KG1 (cell line): ENCODE data around the gene C11orf98.
A peak's percentile ranks its signal among the peaks of the same experiment; 100 is the strongest.
"Not testable (repeated sequence)": the region's sequence is repeated elsewhere in the genome, so short reads cannot be mapped to it uniquely, and the experiment has no call there.

Experiments
- DNase-seq: peaks from one replicate; lab custom pipeline; 2025; lab: John Stamatoyannopoulos, UW

The C11orf98 gene

GRCh38 chr11:62650283-62650682 is 14.7 kb downstream of the C11orf98 start:
- DNase-seq: not testable (repeated sequence)

- no peak for DNase-seq
These were observed 15.5 kb downstream of the C11orf98 start for GRCh38 chr11:62649486-62649885.

- no peak for DNase-seq
These were observed 16.0 kb downstream of the C11orf98 start for GRCh38 chr11:62648967-62649364.

- DNase-seq: no peak
These were observed 16.6 kb downstream of the C11orf98 start for GRCh38 chr11:62648185-62648966.

- no peak for DNase-seq
These were observed 17.4 kb downstream of the C11orf98 start for GRCh38 chr11:62647609-62648005.

- no peak for DNase-seq
These were observed 18.0 kb downstream of the C11orf98 start for GRCh38 chr11:62646825-62647608.

GRCh38 chr11:62645946-62646824 is 18.8 kb downstream of the C11orf98 start, which contains the start of gene GANAB:
Gene GANAB (minus strand): TSS chr11:62646613. CDS start chr11:62646599, 14 bp downstream.
- peak; percentile 100 for DNase-seq

- no peak for DNase-seq
These were observed 19.4 kb downstream of the C11orf98 start for GRCh38 chr11:62645671-62645945.

- DNase-seq: no peak
These were observed 20.8 kb downstream of the C11orf98 start for GRCh38 chr11:62644220-62644619.

GRCh38 chr11:62632492-62632891 is 32.5 kb downstream of the C11orf98 start:
- no peak for DNase-seq

- no peak for DNase-seq
These were observed 37.3 kb downstream of the C11orf98 start for GRCh38 chr11:62627713-62628112.

GRCh38 chr11:62622476-62623089 is 42.4 kb downstream of the C11orf98 start:
- DNase-seq: no peak

GRCh38 chr11:62621567-62622470 is 43.2 kb downstream of the C11orf98 start, which contains the start of gene B3GAT3:
Gene B3GAT3 (minus strand): TSS chr11:62621986. CDS start chr11:62621947, 39 bp downstream.
- DNase-seq: peak; percentile 87

- no peak for DNase-seq
These were observed 43.9 kb downstream of the C11orf98 start for GRCh38 chr11:62621027-62621566.

- DNase-seq: not testable (repeated sequence)
These were observed 48.1 kb downstream of the C11orf98 start for GRCh38 chr11:62616957-62617356.

- DNase-seq: no peak
These were observed 49.5 kb downstream of the C11orf98 start for GRCh38 chr11:62615521-62615920.

- DNase-seq: no peak
These were observed 50.7 kb downstream of the C11orf98 start for GRCh38 chr11:62614275-62614674.

- no peak for DNase-seq
These were observed 51.7 kb downstream of the C11orf98 start for GRCh38 chr11:62613291-62613778.
